Trophoblast cell (in vitro differentiated cells and primary cell): ENCODE measurements around the gene PCDHA10.
"Not testable (repeated sequence)": the region's sequence is repeated elsewhere in the genome, so short reads cannot be mapped to it uniquely, and the experiment has no call there.

Experiments used
- DNase-seq, 2 donors: peaks; one replicate each; pipeline ENCODE4 v3.0.0-alpha.2; 2016
- H2AFZ ChIP-seq: 2 replicates; pipeline ENCODE4 v1.6.1; 2013; ENCODE audit warnings: low read length, moderate library complexity, mild to moderate bottlenecking; ENCODE audit not compliant: insufficient read depth, poor library complexity
- H2AK5ac ChIP-seq: 2 replicates; pipeline ENCODE4 v1.6.1; 2013; ENCODE audit warnings: mild to moderate bottlenecking, low read length
- H2BK120ac ChIP-seq: 2 replicates; pipeline ENCODE4 v1.6.1; 2013; ENCODE audit warnings: low read length, mild to moderate bottlenecking, moderate library complexity; ENCODE audit not compliant: insufficient read depth, poor library complexity
- H2BK12ac ChIP-seq: 2 replicates; pipeline ENCODE4 v1.6.1; 2013; ENCODE audit warnings: mild to moderate bottlenecking, low read length, moderate library complexity
- H2BK5ac ChIP-seq: 2 replicates; pipeline ENCODE4 v1.6.1; 2013; ENCODE audit warnings: low read length, low read depth, moderate library complexity, mild to moderate bottlenecking; ENCODE audit not compliant: poor library complexity
- H3K14ac ChIP-seq: 2 replicates; pipeline ENCODE4 v1.6.1; 2013; ENCODE audit warnings: mild to moderate bottlenecking, low read length
- H3K18ac ChIP-seq: 2 replicates; pipeline ENCODE4 v1.6.1; 2013; ENCODE audit warnings: mild to moderate bottlenecking, low read length
- H3K23ac ChIP-seq: 2 replicates; pipeline ENCODE4 v1.6.1; 2013; ENCODE audit warnings: low read length
- H3K27ac ChIP-seq: 2 replicates; pipeline ENCODE4 v1.5.1; 2013; ENCODE audit warnings: low read depth, mild to moderate bottlenecking, inconsistent platforms, low read length, moderate library complexity
- H3K27me3 ChIP-seq: 2 replicates; pipeline ENCODE4 v1.6.1; 2013; ENCODE audit warnings: inconsistent platforms, mild to moderate bottlenecking, low read length, moderate library complexity; ENCODE audit not compliant: insufficient read depth
- H3K36me3 ChIP-seq, 2 experiments: 1 replicate in 1 of 2; 2 replicates in 1 of 2; pipeline ENCODE4 v1.6.1; 2013; ENCODE audit warnings: low read length in 2 of 2, mild to moderate bottlenecking in 2 of 2, moderate library complexity in 1 of 2; ENCODE audit not compliant: insufficient read depth in 2 of 2, control insufficient read depth in 1 of 2
- H3K4ac ChIP-seq: 2 replicates; pipeline ENCODE4 v1.6.1; 2013; ENCODE audit warnings: low read depth, mild to moderate bottlenecking, low read length, moderate library complexity
- H3K4me1 ChIP-seq, 2 experiments: 1 replicate in 1 of 2; 2 replicates in 1 of 2; pipeline ENCODE4 v1.6.1; 2013; ENCODE audit warnings: low read length in 2 of 2, mild to moderate bottlenecking in 2 of 2, moderate library complexity in 1 of 2; ENCODE audit not compliant: insufficient read depth in 2 of 2, control insufficient read depth in 1 of 2
- H3K4me2 ChIP-seq: 2 replicates; pipeline ENCODE4 v1.6.1; 2013; ENCODE audit warnings: inconsistent platforms, mild to moderate bottlenecking, low read length, moderate library complexity
- H3K4me3 ChIP-seq: 2 replicates; pipeline ENCODE4 v1.5.1; 2013; ENCODE audit warnings: mild to moderate bottlenecking, low read depth, low read length, inconsistent platforms
- H3K79me1 ChIP-seq: one replicate; pipeline ENCODE4 v1.6.1; 2013; ENCODE audit warnings: low read length
- H3K79me2 ChIP-seq: 2 replicates; pipeline ENCODE4 v1.6.1; 2013; ENCODE audit warnings: low read length, mild to moderate bottlenecking; ENCODE audit not compliant: control insufficient read depth, insufficient read depth, poor library complexity
- H3K9ac ChIP-seq: 2 replicates; pipeline ENCODE4 v1.6.1; 2013; ENCODE audit warnings: mild to moderate bottlenecking, low read length
- H3K9me3 ChIP-seq: 2 replicates; pipeline ENCODE4 v1.6.1; 2013; ENCODE audit warnings: low read depth, mild to moderate bottlenecking, control low read depth, inconsistent platforms, low read length; ENCODE audit not compliant: insufficient read depth
- H4K12ac ChIP-seq: 2 replicates; pipeline ENCODE4 v1.6.1; 2013; ENCODE audit warnings: low read depth, mild to moderate bottlenecking, low read length, moderate library complexity
- H4K8ac ChIP-seq: 2 replicates; pipeline ENCODE4 v1.6.1; 2013; ENCODE audit warnings: low read depth, mild to moderate bottlenecking, low read length, moderate library complexity
- H4K91ac ChIP-seq: one replicate; pipeline ENCODE4 v1.6.1; 2013; ENCODE audit warnings: low read depth, mild to moderate bottlenecking, low read length, moderate library complexity
- WGBS: extraction: QIAGEN DNeasy Blood & Tissue Kit; methylation state at CpG from one replicate; pipeline ENCODE4 v1.1.7; 2013; ENCODE audit warnings: missing lambda C conversion rate; ENCODE audit not compliant: insufficient read length, insufficient coverage; ENCODE audit errors: extremely low coverage; 5-methylcytosine and 5-hydroxymethylcytosine counted together

PCDHA10 gene

GRCh38 chr5:140869555-140869886 lies 13.8 kb downstream of the PCDHA10 start:
- Histone ChIP-seq H2AK5ac (no peak overlapping the region), H3K27ac (no peak overlapping the region), H3K79me2 (no peaks in the 10 kb centered on the region), H2BK12ac (no peak overlapping the region), H2AFZ (no peak overlapping the region), H3K18ac (no peak overlapping the region), H3K4me2 (peak overlapping the region; percentile 72), H3K79me1 (no peaks in the 10 kb centered on the region), H3K4me1 (no peaks in the 10 kb centered on the region), H4K91ac (no peak overlapping the region), H3K9ac (no peak overlapping the region), H3K36me3 (peaks cover 13 to 15% of the 10 kb centered on the region in 2 experiments), H2BK5ac (no peak overlapping the region), H3K14ac (no peak overlapping the region), H2BK120ac (no peak overlapping the region), H3K4me3 (peak overlapping the region; percentile 75), H3K4ac (no peak overlapping the region), H4K8ac (no peak overlapping the region), H3K23ac (no peak overlapping the region), H4K12ac (peak overlapping the region; percentile 70), H3K27me3 (no peaks in the 10 kb centered on the region), H3K9me3 (peaks cover 8% of the 10 kb centered on the region)
- no peak for DNase-seq
- no CpG with 5 or more reads among the region's 5 CpGs for WGBS

DNA sequence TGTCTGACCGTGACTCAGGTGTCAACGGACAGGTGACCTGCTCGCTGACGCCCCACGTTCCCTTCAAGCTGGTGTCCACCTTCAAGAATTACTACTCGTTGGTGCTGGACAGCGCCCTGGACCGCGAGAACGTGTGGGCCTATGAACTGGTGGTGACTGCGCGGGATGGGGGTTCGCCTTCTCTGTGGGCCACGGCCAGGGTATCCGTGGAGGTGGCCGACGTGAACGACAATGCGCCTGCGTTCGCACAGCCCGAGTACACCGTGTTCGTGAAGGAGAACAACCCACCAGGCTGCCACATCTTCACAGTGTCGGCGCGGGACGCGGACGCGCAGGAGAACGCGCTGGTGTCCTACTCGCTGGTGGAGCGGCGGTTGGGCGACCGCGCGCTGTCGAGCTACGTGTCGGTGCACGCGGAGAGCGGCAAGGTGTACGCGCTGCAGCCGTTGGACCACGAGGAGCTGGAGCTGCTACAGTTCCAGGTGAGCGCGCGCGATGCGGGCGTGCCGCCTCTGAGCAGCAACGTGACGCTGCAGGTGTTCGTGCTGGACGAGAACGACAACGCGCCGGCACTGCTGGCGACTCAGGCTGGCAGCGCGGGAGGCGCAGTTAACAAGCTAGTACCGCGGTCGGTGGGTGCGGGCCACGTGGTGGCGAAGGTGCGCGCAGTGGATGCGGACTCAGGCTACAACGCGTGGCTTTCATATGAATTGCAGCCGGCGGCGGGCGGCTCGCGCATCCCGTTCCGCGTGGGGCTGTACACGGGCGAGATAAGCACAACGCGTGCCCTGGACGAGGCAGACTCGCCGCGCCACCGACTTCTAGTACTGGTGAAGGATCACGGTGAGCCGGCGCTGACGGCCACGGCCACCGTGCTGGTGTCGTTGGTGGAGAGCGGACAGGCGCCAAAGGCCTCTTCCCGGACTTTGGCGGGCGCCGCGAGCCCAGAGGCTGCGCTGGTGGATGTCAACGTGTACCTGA lies 14.8 kb downstream of the PCDHA10 start:
- no CpG with 5 or more reads among the region's 114 CpGs for WGBS
- Histone ChIP-seq H2AK5ac (no peak overlapping the region), H3K18ac (no peak overlapping the region), H2AFZ (no peak overlapping the region), H2BK5ac (no peak overlapping the region), H3K9me3 (peaks cover 8% of the 10 kb centered on the region), H3K4me1 (no peaks in the 10 kb centered on the region), H4K91ac (no peak overlapping the region), H4K8ac (no peak overlapping the region), H3K27ac (no peak overlapping the region), H4K12ac (no peak overlapping the region), H3K79me2 (peaks cover 2% of the 10 kb centered on the region), H3K23ac (no peak overlapping the region), H2BK120ac (no peak overlapping the region), H3K79me1 (no peaks in the 10 kb centered on the region), H3K27me3 (no peaks in the 10 kb centered on the region), H2BK12ac (no peak overlapping the region), H3K4me2 (no peak overlapping the region), H3K36me3 (peaks cover 13 to 15% of the 10 kb centered on the region in 2 experiments), H3K14ac (no peak overlapping the region), H3K9ac (no peak overlapping the region), H3K4me3 (peak overlapping the region; percentile 34), H3K4ac (no peak overlapping the region)
- no peak for DNase-seq

DNA sequence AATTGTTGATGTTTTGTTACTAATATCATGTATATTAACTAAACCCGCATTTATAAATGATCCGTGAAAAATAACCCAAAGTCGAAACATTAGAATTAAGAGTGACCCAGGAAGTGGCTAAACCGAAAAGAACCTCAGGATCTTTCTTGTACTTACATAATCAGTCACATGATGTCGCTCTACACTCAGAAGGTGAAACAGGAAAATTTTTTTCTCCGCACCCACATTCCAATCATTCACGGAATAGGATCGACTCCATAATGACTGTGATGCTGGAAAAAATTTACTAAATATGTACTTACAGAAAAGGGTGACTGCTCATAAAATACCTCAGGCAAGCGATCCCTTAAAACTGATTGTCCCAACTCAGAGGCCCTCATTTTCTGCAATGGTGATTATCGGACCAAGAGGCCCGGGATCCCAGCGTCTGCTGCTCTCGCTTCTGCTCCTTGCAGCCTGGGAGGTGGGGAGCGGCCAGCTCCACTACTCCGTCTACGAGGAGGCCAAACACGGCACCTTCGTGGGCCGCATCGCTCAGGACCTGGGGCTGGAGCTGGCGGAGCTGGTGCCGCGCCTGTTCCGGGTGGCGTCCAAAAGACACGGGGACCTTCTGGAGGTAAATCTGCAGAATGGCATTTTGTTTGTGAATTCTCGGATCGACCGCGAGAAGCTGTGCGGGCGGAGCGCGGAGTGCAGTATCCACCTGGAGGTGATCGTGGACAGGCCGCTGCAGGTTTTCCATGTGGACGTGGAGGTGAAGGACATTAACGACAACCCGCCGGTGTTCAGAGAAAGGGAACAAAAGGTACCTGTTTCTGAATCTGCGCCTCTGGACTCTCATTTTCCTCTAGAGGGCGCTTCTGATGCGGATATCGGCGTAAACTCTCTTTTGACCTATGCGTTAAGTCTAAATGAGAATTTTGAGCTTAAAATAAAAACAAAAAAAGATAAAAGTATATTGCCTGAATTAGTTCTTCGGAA lies 19.7 kb downstream of the PCDHA10 start, which contains the start of gene PCDHA12:
Gene PCDHA12 (plus strand): TSS at position 224 of the 981 bp plus-strand sequence. CDS start 165 bp downstream, at position 389.
- H3K4ac ChIP-seq: peak within 1 kb of the TSS; percentile 26
- H4K8ac ChIP-seq: no peak within 1 kb of the TSS
- peaks cover 16 to 19% of the 10 kb centered on the region in 2 experiments for H3K36me3 ChIP-seq
- H3K79me1 ChIP-seq: no peaks in the 10 kb centered on the region
- peak within 1 kb of the TSS; percentile 18 for H3K9ac ChIP-seq
- peak within 1 kb of the TSS; percentile 11 for H2AFZ ChIP-seq
- no peak within 1 kb of the TSS for H2BK12ac ChIP-seq
- H4K12ac ChIP-seq: peak within 1 kb of the TSS; percentile 11
- H3K27ac ChIP-seq: peak within 1 kb of the TSS; percentile 36
- no peak within 1 kb of the TSS for H3K14ac ChIP-seq
- no peak within 1 kb of the TSS for H3K23ac ChIP-seq
- H3K18ac ChIP-seq: no peak within 1 kb of the TSS
- no CpG with 5 or more reads among the region's 47 CpGs for WGBS
- no peaks in the 10 kb centered on the region for H3K4me1 ChIP-seq
- H2BK120ac ChIP-seq: no peak within 1 kb of the TSS
- H3K4me3 ChIP-seq: peak within 1 kb of the TSS; percentile 79
- H3K4me2 ChIP-seq: peak within 1 kb of the TSS; percentile 47
- no peak for DNase-seq
- no peaks in the 10 kb centered on the region for H3K27me3 ChIP-seq
- H4K91ac ChIP-seq: peak within 1 kb of the TSS; percentile 25
- H3K79me2 ChIP-seq: peaks cover 2% of the 10 kb centered on the region
- no peak within 1 kb of the TSS for H2BK5ac ChIP-seq
- H3K9me3 ChIP-seq: peaks cover 9% of the 10 kb centered on the region
- no peak within 1 kb of the TSS for H2AK5ac ChIP-seq

DNA sequence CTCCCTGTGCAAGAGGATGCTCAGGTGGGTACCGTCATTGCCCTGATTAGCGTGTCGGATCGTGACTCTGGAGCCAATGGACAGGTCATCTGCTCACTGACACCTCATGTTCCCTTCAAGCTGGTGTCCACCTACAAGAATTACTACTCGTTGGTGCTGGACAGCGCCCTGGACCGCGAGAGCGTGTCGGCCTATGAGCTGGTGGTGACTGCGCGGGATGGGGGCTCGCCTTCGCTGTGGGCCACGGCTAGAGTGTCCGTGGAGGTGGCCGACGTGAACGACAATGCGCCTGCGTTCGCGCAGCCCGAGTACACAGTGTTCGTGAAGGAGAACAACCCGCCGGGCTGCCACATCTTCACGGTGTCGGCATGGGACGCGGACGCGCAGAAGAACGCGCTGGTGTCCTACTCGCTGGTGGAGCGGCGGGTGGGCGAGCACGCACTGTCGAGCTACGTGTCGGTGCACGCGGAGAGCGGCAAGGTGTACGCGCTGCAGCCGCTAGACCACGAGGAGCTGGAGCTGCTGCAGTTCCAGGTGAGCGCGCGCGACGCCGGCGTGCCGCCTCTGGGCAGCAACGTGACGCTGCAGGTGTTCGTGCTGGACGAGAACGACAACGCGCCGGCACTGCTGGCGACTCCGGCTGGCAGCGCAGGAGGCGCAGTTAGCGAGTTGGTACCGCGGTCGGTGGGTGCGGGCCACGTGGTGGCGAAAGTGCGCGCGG lies 21.0 kb downstream of the PCDHA10 start:
- H3K4me1 ChIP-seq, H3K4me3 ChIP-seq, H4K8ac ChIP-seq, H4K12ac ChIP-seq, H3K36me3 ChIP-seq, DNase-seq, H3K4ac ChIP-seq, H3K18ac ChIP-seq, H3K14ac ChIP-seq, H3K27ac ChIP-seq, H2BK120ac ChIP-seq, H3K27me3 ChIP-seq, H3K9ac ChIP-seq, H3K9me3 ChIP-seq, H2BK12ac ChIP-seq, H3K79me2 ChIP-seq, H2AK5ac ChIP-seq, H2BK5ac ChIP-seq, H2AFZ ChIP-seq, H4K91ac ChIP-seq, H3K79me1 ChIP-seq: not testable (repeated sequence)
- Histone ChIP-seq H3K23ac (peak overlapping the region; percentile 18), H3K4me2 (peak overlapping the region; percentile 11)
- WGBS: no CpG with 5 or more reads among the region's 80 CpGs
